ENCODE data around the gene CNTNAP3.
"Not testable (repeated sequence)": the region's sequence is repeated elsewhere in the genome, so short reads cannot be mapped to it uniquely, and the experiment has no call there.

The CNTNAP3 gene

GRCh38 chr9:39287980-39288379, at the start of gene CNTNAP3:
CNTNAP3 (minus strand) TSS chr9:39288167; CDS start chr9:39288064, 103 bp downstream.
- not testable (repeated sequence) for DNase-seq

GRCh38 chr9:39279995-39280394, 8.0 kb downstream of the CNTNAP3 start:
- DNase-seq: not testable (repeated sequence)

GRCh38 chr9:39242513-39242912, 45.5 kb downstream of the CNTNAP3 start:
- DNase-seq: not testable (repeated sequence)

- not testable (repeated sequence) for DNase-seq
Measured at GRCh38 chr9:39232130-39232991, 55.6 kb downstream of the CNTNAP3 start.

- not testable (repeated sequence) for DNase-seq
Measured at GRCh38 chr9:39215976-39216375, 72.0 kb downstream of the CNTNAP3 start.

- DNase-seq: not testable (repeated sequence)
Measured at GRCh38 chr9:39209773-39210172, 78.2 kb downstream of the CNTNAP3 start.

GRCh38 chr9:39206643-39207042, 81.3 kb downstream of the CNTNAP3 start:
- DNase-seq: not testable (repeated sequence)

- not testable (repeated sequence) for DNase-seq
Measured at GRCh38 chr9:39205842-39206241, 82.1 kb downstream of the CNTNAP3 start.

- not testable (repeated sequence) for DNase-seq
Measured at GRCh38 chr9:39200412-39200811, 87.6 kb downstream of the CNTNAP3 start.

GRCh38 chr9:39198000-39198709, 89.8 kb downstream of the CNTNAP3 start:
- DNase-seq: not testable (repeated sequence)

- DNase-seq: not testable (repeated sequence)
Measured at GRCh38 chr9:39171370-39171769, 116.6 kb downstream of the CNTNAP3 start.

GRCh38 chr9:39157714-39158113, 130.3 kb downstream of the CNTNAP3 start:
- not testable (repeated sequence) for DNase-seq

GRCh38 chr9:39132826-39133552, 155.0 kb downstream of the CNTNAP3 start:
- not testable (repeated sequence) for DNase-seq

GRCh38 chr9:39121401-39121800, 166.6 kb downstream of the CNTNAP3 start:
- DNase-seq: not testable (repeated sequence)

- DNase-seq: not testable (repeated sequence)
Measured at GRCh38 chr9:39111746-39112145, 176.2 kb downstream of the CNTNAP3 start.

GRCh38 chr9:39108145-39108544, 179.8 kb downstream of the CNTNAP3 start:
- no peak for DNase-seq

- DNase-seq: not testable (repeated sequence)
Measured at GRCh38 chr9:39097208-39097607, 190.8 kb downstream of the CNTNAP3 start.

- DNase-seq: not testable (repeated sequence)
Measured at GRCh38 chr9:39085311-39085710, 202.7 kb downstream of the CNTNAP3 start.

- DNase-seq: not testable (repeated sequence)
Measured at GRCh38 chr9:39082574-39082973, 205.4 kb downstream of the CNTNAP3 start.

- not testable (repeated sequence) for DNase-seq
Measured at GRCh38 chr9:39080081-39080480, 207.9 kb downstream of the CNTNAP3 start.

- DNase-seq: not testable (repeated sequence)
Measured at GRCh38 chr9:39078621-39079256, 209.2 kb downstream of the CNTNAP3 start.

GRCh38 chr9:39073537-39073936, 214.4 kb downstream of the CNTNAP3 start:
- DNase-seq: not testable (repeated sequence)
